Upper lobe of right lung (tissue), 1 donor: Measurements from ENCODE around the gene SIPA1L3. TPM values are rescaled to one million over a fixed set of nuclear protein-coding genes. Genes with fewer than 3 reads are reported as not detected.

Experiments
- ATAC-seq: fragments of 200-7000 bp; cut with Tn5 transposase; one replicate; pipeline ENCODE4 v1.9.1; 2020; ENCODE audit warnings: mild to moderate bottlenecking, moderate library complexity
- DNase-seq: peaks from one replicate; pipeline ENCODE4 v3.0.0-alpha.2; 2020
- H3K27ac ChIP-seq: fragments of 200-600 bp; one replicate; pipeline ENCODE4 v1.8.0; 2022
- H3K27me3 ChIP-seq: fragments of 200-600 bp; one replicate; pipeline ENCODE4 v1.8.0; 2022; ENCODE audit warnings: mild to moderate bottlenecking
- H3K36me3 ChIP-seq: fragments of 200-600 bp; one replicate; pipeline ENCODE4 v1.8.0; 2022
- H3K4me1 ChIP-seq: fragments of 200-600 bp; one replicate; pipeline ENCODE4 v1.8.0; 2022
- H3K4me3 ChIP-seq: fragments of 200-600 bp; one replicate; pipeline ENCODE4 v1.8.0; 2022; ENCODE audit warnings: mild to moderate bottlenecking
- H3K9me3 ChIP-seq: fragments of 200-600 bp; one replicate; pipeline ENCODE4 v1.8.0; 2022
- intact Hi-C: fragments of 100-400 bp; cut with DNase I; formaldehyde crosslinking; loops from one replicate; pipeline ENCODE4 v1.11.0; 2022
- total RNA-seq: library from RNA; stranded (reverse); fragmentation: NEBNext Ultra II Directional; extraction: Animal tissue kit (Norgen Biotek cat#: 25700); gene quantifications from one replicate; pipeline ENCODE4 v1.2.1, GENCODE V29; 2021
- TF ChIP-seq, protein P1 (sequence below): fragments of 200-600 bp; IDR thresholded peaks from one replicate; pipeline ENCODE4 v1.8.0; 2022; ENCODE audit warnings: antibody characterized with exemption
- donor health status: DM: no; HTN: yes; CAD: no; lungs with severe emphysema.

Gene SIPA1L3
- total RNA-seq, 1 donor from 2014 or later: 66.3 TPM

DNA sequence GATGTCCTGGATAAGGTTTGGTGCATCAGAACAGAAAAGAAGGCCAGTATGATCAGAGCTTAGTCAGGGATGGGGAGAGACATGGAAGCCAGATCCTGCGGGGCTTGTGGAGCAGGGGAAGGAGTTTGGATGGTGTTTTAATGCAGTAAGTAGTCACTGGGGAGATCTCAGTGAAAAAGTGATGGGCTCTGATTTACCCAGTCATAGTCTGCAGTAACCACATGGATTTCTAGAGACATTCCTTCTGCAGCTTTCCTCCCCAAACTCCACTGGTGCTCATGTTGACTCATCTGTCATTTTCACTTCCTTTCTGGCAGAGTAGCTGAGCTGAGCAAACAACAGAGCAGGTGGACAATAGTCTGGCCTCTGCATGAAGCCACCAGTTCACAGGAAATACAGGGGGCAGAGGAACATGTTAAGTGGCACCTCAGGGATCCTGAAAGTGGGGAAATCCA lies 172.9 kb downstream of the SIPA1L3 start:
- peak; percentile 71 for ATAC-seq
- H3K4me3 ChIP-seq: no peak overlapping the region
- TF ChIP-seq, protein P1, sequence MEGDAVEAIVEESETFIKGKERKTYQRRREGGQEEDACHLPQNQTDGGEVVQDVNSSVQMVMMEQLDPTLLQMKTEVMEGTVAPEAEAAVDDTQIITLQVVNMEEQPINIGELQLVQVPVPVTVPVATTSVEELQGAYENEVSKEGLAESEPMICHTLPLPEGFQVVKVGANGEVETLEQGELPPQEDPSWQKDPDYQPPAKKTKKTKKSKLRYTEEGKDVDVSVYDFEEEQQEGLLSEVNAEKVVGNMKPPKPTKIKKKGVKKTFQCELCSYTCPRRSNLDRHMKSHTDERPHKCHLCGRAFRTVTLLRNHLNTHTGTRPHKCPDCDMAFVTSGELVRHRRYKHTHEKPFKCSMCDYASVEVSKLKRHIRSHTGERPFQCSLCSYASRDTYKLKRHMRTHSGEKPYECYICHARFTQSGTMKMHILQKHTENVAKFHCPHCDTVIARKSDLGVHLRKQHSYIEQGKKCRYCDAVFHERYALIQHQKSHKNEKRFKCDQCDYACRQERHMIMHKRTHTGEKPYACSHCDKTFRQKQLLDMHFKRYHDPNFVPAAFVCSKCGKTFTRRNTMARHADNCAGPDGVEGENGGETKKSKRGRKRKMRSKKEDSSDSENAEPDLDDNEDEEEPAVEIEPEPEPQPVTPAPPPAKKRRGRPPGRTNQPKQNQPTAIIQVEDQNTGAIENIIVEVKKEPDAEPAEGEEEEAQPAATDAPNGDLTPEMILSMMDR: no peak
- no peak overlapping the region for H3K27ac ChIP-seq
- H3K4me1 ChIP-seq: no peaks in the 10 kb centered on the region
- no peak for DNase-seq
- H3K9me3 ChIP-seq: no peaks in the 10 kb centered on the region
- H3K36me3 ChIP-seq: peaks cover 12% of the 10 kb centered on the region
- intact Hi-C loops: no loop called here
- H3K27me3 ChIP-seq: no peaks in the 10 kb centered on the region

DNA sequence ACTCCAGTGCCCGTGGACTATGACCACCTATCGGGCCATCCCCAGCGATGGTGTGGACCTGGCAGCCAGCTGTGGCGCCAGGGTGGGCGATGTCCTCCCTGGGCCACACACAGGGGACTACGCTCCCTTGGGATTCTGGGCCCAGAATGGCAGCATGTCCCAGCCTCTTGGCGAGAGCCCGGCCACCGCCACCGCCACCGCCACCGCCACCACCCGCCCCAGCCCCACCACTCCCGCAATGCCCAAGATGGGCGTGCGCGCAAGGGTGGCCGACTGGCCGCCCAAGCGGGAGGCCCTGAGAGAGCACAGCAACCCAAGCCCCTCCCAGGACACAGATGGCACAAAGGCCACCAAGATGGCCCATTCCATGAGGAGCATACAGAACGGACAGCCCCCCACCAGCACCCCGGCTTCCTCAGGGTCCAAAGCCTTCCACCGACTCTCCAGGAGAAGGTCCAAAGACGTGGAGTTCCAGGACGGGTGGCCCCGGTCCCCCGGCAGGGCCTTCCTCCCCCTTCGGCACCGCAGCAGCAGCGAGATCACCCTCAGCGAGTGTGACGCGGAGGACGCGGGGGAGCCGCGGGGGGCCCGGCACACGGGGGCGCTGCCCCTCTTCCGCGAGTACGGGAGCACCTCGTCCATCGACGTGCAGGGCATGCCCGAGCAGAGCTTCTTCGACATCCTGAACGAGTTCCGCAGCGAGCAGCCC lies 174.7 kb downstream of the SIPA1L3 start:
- Histone ChIP-seq H3K9me3 (no peaks in the 10 kb centered on the region), H3K4me3 (no peak overlapping the region), H3K27ac (no peak overlapping the region), H3K4me1 (no peaks in the 10 kb centered on the region), H3K36me3 (peaks cover 12% of the 10 kb centered on the region), H3K27me3 (no peaks in the 10 kb centered on the region)
- intact Hi-C loops: no loop called here
- ATAC-seq (peak; percentile 12), DNase-seq (no peak)
- TF ChIP-seq, protein P1: no peak

DNA sequence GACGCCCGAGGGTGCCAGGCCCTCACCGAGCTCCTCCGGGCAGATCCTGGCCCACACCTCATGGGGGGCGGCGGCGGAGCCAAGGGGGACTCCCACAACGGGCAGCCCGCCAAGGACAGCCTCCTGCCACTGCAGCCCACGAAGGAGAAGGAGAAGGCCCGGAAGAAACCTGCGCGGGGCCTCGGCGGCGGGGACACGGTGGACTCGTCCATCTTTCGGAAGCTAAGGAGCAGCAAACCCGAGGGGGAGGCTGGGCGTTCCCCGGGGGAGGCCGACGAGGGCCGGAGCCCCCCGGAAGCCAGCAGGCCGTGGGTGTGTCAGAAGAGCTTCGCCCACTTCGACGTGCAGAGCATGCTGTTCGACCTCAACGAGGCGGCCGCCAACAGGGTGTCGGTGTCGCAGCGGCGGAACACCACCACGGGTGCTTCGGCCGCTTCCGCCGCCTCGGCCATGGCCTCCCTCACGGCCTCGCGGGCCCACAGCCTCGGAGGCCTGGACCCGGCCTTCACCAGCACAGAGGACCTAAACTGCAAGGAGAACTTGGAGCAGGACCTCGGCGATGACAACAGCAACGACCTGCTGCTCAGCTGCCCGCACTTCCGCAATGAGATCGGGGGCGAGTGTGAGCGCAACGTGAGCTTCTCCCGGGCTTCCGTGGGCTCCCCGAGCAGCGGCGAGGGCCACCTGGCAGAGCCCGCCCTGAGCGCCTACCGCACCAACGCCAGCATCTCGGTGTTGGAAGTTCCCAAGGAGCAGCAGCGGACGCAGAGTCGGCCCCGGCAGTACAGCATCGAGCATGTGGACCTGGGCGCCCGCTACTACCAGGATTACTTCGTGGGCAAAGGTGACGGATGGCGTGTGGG lies 175.5 kb downstream of the SIPA1L3 start:
- no peaks in the 10 kb centered on the region for H3K4me1 ChIP-seq
- TF ChIP-seq, protein P1: no peak
- no peak overlapping the region for H3K27ac ChIP-seq
- H3K36me3 ChIP-seq: peaks cover 12% of the 10 kb centered on the region
- ATAC-seq: no peak
- H3K9me3 ChIP-seq: no peaks in the 10 kb centered on the region
- no peak for DNase-seq
- no peaks in the 10 kb centered on the region for H3K27me3 ChIP-seq
- intact Hi-C loops: no loop called here
- H3K4me3 ChIP-seq: no peak overlapping the region

- TF ChIP-seq, protein P1: no peak
- ATAC-seq (no peak), DNase-seq (no peak)
- Histone ChIP-seq H3K4me3 (no peak overlapping the region), H3K4me1 (no peaks in the 10 kb centered on the region), H3K9me3 (no peaks in the 10 kb centered on the region), H3K36me3 (peaks cover 21% of the 10 kb centered on the region), H3K27me3 (no peaks in the 10 kb centered on the region), H3K27ac (no peak overlapping the region)
- intact Hi-C loops: no loop called here
Measured at GRCh38 chr19:38084196-38084595, 177.2 kb downstream of the SIPA1L3 start.

DNA sequence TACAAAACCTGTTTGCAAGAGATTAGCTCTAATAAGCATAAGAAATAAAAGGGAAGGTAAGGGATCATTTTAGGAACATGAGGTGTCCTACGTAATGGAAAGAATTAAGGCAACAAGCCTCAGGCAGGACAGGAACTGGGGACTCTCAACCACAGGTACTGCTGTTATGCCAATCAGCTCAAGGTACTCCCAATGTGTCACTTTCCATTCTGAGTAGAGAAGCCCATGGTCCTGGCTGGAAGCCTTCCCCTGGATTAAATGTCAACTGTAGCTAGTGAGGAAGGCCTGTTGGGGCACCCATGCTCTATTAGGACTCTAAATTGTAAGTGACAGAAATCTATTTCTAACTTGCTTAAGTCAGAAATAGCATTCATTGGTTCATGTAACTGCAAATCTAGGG lies 182.4 kb downstream of the SIPA1L3 start:
- intact Hi-C loops: no loop called here
- DNase-seq: no peak
- H3K9me3 ChIP-seq: no peaks in the 10 kb centered on the region
- no peak overlapping the region for H3K4me3 ChIP-seq
- TF ChIP-seq, protein P1: no peak
- H3K27ac ChIP-seq: no peak overlapping the region
- no peaks in the 10 kb centered on the region for H3K27me3 ChIP-seq
- H3K4me1 ChIP-seq: no peaks in the 10 kb centered on the region
- no peak for ATAC-seq
- peaks cover 25% of the 10 kb centered on the region for H3K36me3 ChIP-seq
